Thymus (tissue), 11 donors: ENCODE results near the gene C1orf116. TPM values are rescaled to one million over a fixed set of nuclear protein-coding genes. Genes with fewer than 3 reads are reported as not detected.
A peak's percentile ranks its signal among the peaks of the same experiment; 100 is the strongest.

Experiments used
- DNase-seq, 9 donors: peaks; one replicate each; pipeline ENCODE4 v3.0.0-alpha.2; 2013; ENCODE audit warnings: low spot score in 9 of 9, low read depth in 6 of 9, missing footprints in 1 of 9
- H3K27ac ChIP-seq, 2 donors: one replicate each; pipeline ENCODE4 v1.5.1; 2013; ENCODE audit warnings: control low read depth in 1 of 2, low read depth in 1 of 2, low read length in 1 of 2, mild to moderate bottlenecking in 1 of 2, moderate library complexity in 1 of 2
- H3K27me3 ChIP-seq, 2 donors: one replicate each; pipeline ENCODE4 v1.5.1; 2013; ENCODE audit warnings: low read length in 1 of 2; ENCODE audit not compliant: control insufficient read depth in 2 of 2, insufficient read depth in 1 of 2
- H3K36me3 ChIP-seq, 2 donors: one replicate each; pipeline ENCODE4 v1.5.1; 2013; ENCODE audit warnings: low read length in 1 of 2, mild to moderate bottlenecking in 1 of 2, moderate library complexity in 1 of 2; ENCODE audit not compliant: control insufficient read depth in 2 of 2, insufficient read depth in 2 of 2
- H3K4me1 ChIP-seq, 2 donors: one replicate each; pipeline ENCODE4 v1.5.1; 2013; ENCODE audit warnings: low read length in 2 of 2; ENCODE audit not compliant: control insufficient read depth in 2 of 2, insufficient read depth in 2 of 2
- H3K4me3 ChIP-seq, 2 donors: one replicate each; pipeline ENCODE4 v1.5.1; 2013; ENCODE audit warnings: low read length in 2 of 2, control low read depth in 1 of 2, mild to moderate bottlenecking in 1 of 2
- H3K9me3 ChIP-seq, 2 donors: one replicate each; pipeline ENCODE4 v1.5.1; 2013; ENCODE audit warnings: low read length in 1 of 2, mild to moderate bottlenecking in 1 of 2; ENCODE audit not compliant: control insufficient read depth in 2 of 2, insufficient read depth in 1 of 2
- WGBS: extraction: QIAGEN DNeasy Blood & Tissue Kit; methylation state at CpG from one replicate; pipeline ENCODE4 v1.1.7; 2013; 5-methylcytosine and 5-hydroxymethylcytosine counted together
- polyA plus RNA-seq: library from polyadenylated mRNA; stranded (reverse); fragments of 200-250 nt; gene quantifications from one replicate; pipeline ENCODE4 v1.2.3, GENCODE V29; 2013
- total RNA-seq: library from RNA; stranded (reverse); fragments of 120-200 nt; gene quantifications from one replicate; pipeline ENCODE4 v1.2.4, GENCODE V29; 2013
- donor health status: healthy.

Gene C1orf116
- total and polyA plus RNA-seq, 2 donors = 0.05 to 0.98 TPM

GRCh38 chr1:207007352-207008033, 25.1 kb downstream of the C1orf116 start:
- Histone ChIP-seq H3K4me3 (no peak overlapping the region), H3K9me3 (no peaks in the 10 kb centered on the region), H3K4me1 (no peaks in the 10 kb centered on the region), H3K27me3 (no peaks in the 10 kb centered on the region), H3K27ac (no peak overlapping the region), H3K36me3 (no peaks in the 10 kb centered on the region)
- no peak for DNase-seq
- WGBS = 92% methylated on average over 5 of the region's 5 CpGs

- H3K27ac ChIP-seq = no peak overlapping the region
- no peaks in the 10 kb centered on the region for H3K36me3 ChIP-seq
- no peaks in the 10 kb centered on the region for H3K4me1 ChIP-seq
- no peaks in the 10 kb centered on the region for H3K9me3 ChIP-seq
- WGBS = 93% methylated on average over 3 of the region's 3 CpGs
- no peak for DNase-seq
- no peaks in the 10 kb centered on the region for H3K27me3 ChIP-seq
- H3K4me3 ChIP-seq = no peak overlapping the region
Observed at GRCh38 chr1:207006914-207007313, 25.6 kb downstream of the C1orf116 start.

- Histone ChIP-seq H3K36me3 (no peaks in the 10 kb centered on the region), H3K27ac (no peak overlapping the region), H3K27me3 (no peaks in the 10 kb centered on the region), H3K4me3 (no peak overlapping the region), H3K4me1 (no peaks in the 10 kb centered on the region), H3K9me3 (no peaks in the 10 kb centered on the region)
- WGBS = 97% methylated on average over 3 of the region's 3 CpGs
- DNase-seq = no peak
Observed at GRCh38 chr1:207006083-207006482, 26.5 kb downstream of the C1orf116 start.

- Histone ChIP-seq H3K4me1 (no peaks in the 10 kb centered on the region), H3K27me3 (no peaks in the 10 kb centered on the region), H3K36me3 (no peaks in the 10 kb centered on the region), H3K9me3 (no peaks in the 10 kb centered on the region), H3K27ac (no peak overlapping the region), H3K4me3 (no peak overlapping the region)
- DNase-seq = peak; percentile 9 to 56 (median 21)
- 55% methylated on average over 9 of the region's 9 CpGs for WGBS
Observed at GRCh38 chr1:207004931-207005830, 27.4 kb downstream of the C1orf116 start.

GRCh38 chr1:207003210-207003609, 29.3 kb downstream of the C1orf116 start:
- Histone ChIP-seq H3K27ac (no peak overlapping the region), H3K27me3 (no peaks in the 10 kb centered on the region), H3K36me3 (no peaks in the 10 kb centered on the region), H3K4me3 (no peak overlapping the region), H3K9me3 (no peaks in the 10 kb centered on the region), H3K4me1 (no peaks in the 10 kb centered on the region)
- 97% methylated on average over 4 of the region's 4 CpGs for WGBS
- DNase-seq = no peak

- no peak for DNase-seq
- Histone ChIP-seq H3K4me3 (no peak overlapping the region), H3K4me1 (no peaks in the 10 kb centered on the region), H3K36me3 (no peaks in the 10 kb centered on the region), H3K9me3 (no peaks in the 10 kb centered on the region), H3K27me3 (no peaks in the 10 kb centered on the region), H3K27ac (no peak overlapping the region)
- WGBS = 94% methylated on average over 1 of the region's 1 CpG
Observed at GRCh38 chr1:207002724-207003146, 29.8 kb downstream of the C1orf116 start.

- Histone ChIP-seq H3K4me1 (no peaks in the 10 kb centered on the region), H3K36me3 (no peaks in the 10 kb centered on the region), H3K27me3 (no peaks in the 10 kb centered on the region), H3K27ac (no peak overlapping the region), H3K9me3 (no peaks in the 10 kb centered on the region), H3K4me3 (no peak overlapping the region)
- 94% methylated on average over 5 of the region's 5 CpGs for WGBS
- no peak for DNase-seq
Observed at GRCh38 chr1:207001492-207002245, 30.9 kb downstream of the C1orf116 start.

- no peak for DNase-seq
- WGBS = 77% methylated on average over 5 of the region's 5 CpGs
- no peaks in the 10 kb centered on the region for H3K36me3 ChIP-seq
Observed at GRCh38 chr1:207000651-207001291, 31.8 kb downstream of the C1orf116 start.

More at GRCh38 chr1:207000651-207001291, 31.8 kb downstream of the C1orf116 start:
- Histone ChIP-seq H3K4me1 (no peaks in the 10 kb centered on the region), H3K27me3 (no peaks in the 10 kb centered on the region), H3K27ac (no peak overlapping the region), H3K4me3 (no peak overlapping the region), H3K9me3 (no peaks in the 10 kb centered on the region)
